Ecto neural progenitor cell (in vitro differentiated cells): ENCODE measurements around the gene TBCC.

Experiments used
- DNase-seq: peaks from one replicate; pipeline ENCODE4 v3.0.0-alpha.2; 2018; ENCODE audit warnings: low spot score

The TBCC gene

DNA sequence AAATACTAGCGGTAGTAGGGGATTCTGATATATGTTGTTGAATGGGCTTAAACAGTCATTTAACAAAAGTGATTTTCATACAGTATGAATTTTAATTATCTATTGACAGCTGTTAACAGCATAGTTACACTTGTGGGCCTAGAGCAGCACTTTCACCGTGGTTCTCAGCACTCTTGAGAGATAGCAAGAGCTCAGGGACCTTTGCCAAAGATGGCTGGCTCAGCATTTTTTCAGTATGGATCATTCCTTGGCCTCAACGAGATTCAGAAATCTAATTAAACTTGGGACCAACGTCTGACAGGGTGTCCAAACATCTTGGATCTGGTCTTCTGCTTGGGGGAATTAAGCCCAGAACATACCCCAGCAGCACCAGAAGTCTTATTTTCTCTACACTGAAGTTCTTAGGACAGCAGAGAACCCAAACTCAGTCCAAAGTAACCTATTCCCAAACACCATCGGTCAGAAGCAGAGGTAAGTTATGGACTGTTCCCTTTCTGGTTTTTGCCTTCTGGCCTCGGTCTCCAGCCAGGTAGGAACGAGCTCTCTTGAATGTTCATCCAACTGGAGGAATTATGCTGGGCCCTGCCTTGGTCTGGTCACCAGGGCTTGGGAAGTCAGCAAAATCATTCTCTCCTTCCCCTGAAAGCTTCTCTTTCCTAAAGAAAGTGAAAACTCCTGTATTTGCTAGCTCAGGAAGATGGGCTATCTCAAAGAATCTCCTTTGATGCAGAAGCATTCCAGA, 49.2 kb downstream of the TBCC start:
- no peak for DNase-seq

DNA sequence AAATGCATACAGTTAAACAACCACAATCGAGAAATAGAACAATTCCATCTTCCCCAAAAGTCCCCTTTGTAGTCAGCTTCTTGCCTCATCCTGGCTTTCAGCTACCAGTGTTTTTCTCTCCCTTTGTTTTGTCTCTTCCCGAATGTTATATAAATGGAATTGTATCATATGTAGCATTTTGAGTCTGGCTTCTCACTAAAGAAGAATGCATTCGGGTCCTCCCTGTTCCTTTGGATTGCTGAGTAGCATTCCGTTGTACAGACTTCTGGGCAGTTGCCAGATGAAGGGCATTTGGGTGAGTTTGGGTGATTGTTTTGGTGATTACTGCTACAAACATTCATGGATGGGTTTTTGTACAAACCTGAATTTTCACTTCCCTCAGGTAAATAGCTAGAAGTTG, 51.3 kb downstream of the TBCC start:
- DNase-seq = no peak
